ENCODE measurements around the gene HMGN1. TPM values are rescaled to one million over a fixed set of nuclear protein-coding genes. Genes with fewer than 3 reads are reported as not detected.
"Not testable (repeated sequence)": the region's sequence is repeated elsewhere in the genome, so short reads cannot be mapped to it uniquely, and the experiment has no call there.

Gene HMGN1
- total and polyA plus RNA-seq, 4 donors: 66.6 to 111 (median 81.9) TPM

DNA sequence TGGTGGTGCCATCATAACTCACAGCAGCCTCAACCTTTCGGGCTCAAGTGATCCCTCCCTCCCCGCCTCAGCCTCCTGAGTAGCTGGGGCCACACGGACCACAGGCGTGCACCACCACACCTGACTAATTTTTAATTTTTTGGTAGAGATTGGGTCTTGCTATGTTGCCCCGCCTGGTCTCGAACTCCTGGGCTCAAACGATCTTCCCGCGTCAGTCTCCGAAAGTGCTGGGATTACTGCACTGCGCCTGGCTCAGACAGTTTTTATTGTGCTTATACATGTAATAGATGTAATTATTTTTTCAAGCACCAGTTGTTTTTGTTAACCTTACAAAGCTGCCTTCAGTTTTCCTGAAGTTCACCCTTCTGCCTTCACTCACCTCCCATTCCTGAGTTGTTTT lies 38.0 kb upstream of the HMGN1 start:
- Histone ChIP-seq H3K27me3 (ENCODE audit: control insufficient read depth in 1 of 2, insufficient read depth in 2 of 2, low read length in 1 of 2) (no peaks in the 10 kb centered on the region), H3K4me1 (ENCODE audit: control insufficient read depth in 1 of 2, insufficient read depth in 2 of 2, low read length in 2 of 2) (no peaks in the 10 kb centered on the region), H3K4me3 (ENCODE audit: low read length in 2 of 2) (no peak overlapping the region), H3K36me3 (ENCODE audit: control insufficient read depth in 1 of 2, insufficient read depth in 2 of 2, low read length in 1 of 2) (peaks cover under 1 to 2% of the 10 kb centered on the region in 2 donors), H3K27ac (ENCODE audit: low read depth in 1 of 2, low read length in 2 of 2) (no peak overlapping the region), H3K9me3 (ENCODE audit: control insufficient read depth, low read length) (no peaks in the 10 kb centered on the region)
- DNase-seq: no peak
- intact Hi-C loops (cut with DNase I): loop anchor here (5.0 kb wide), 3 partner anchors 35 to 75 kb away; partner anchors contain the start of genes BRWD1 (in 1 of the 2) and LCA5L (in 1 of the 2)
- no peak for ATAC-seq (ENCODE audit: low FRiP score)
- 92 to 94% methylated on average over 11 of the region's 11 CpGs for WGBS, 2 donors

DNA sequence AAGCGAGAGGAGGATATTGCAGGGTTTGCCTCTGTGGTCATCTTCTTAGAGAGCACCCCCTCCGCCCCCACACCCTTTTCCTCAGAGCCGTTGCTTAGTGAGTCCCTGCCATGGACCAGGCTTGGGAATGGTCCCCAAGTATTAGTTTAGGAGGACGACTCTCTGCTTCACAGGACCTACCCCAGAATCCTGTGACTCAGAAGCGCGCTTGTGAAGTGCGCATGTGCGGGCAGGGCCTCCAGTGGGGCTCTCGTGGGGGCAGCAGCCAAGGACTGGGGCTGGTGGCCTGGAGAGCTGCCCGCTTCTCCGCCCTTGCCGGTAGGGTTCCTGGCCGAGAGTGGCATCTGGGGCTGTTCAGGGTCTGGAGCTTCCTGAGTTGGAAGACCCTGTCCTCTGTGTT lies 37.3 kb upstream of the HMGN1 start:
- DNase-seq: peak in 1 of 2 donors; percentile 59
- Histone ChIP-seq H3K4me3 (ENCODE audit: low read length in 2 of 2) (no peak overlapping the region), H3K9me3 (ENCODE audit: control insufficient read depth, low read length) (no peaks in the 10 kb centered on the region), H3K36me3 (ENCODE audit: control insufficient read depth in 1 of 2, insufficient read depth in 2 of 2, low read length in 1 of 2) (no peaks in the 10 kb centered on the region), H3K27ac (ENCODE audit: low read depth in 1 of 2, low read length in 2 of 2) (peak overlapping the region in 1 of 2 donors; percentile 6), H3K27me3 (ENCODE audit: control insufficient read depth in 1 of 2, insufficient read depth in 2 of 2, low read length in 1 of 2) (no peaks in the 10 kb centered on the region), H3K4me1 (ENCODE audit: control insufficient read depth in 1 of 2, insufficient read depth in 2 of 2, low read length in 2 of 2) (no peaks in the 10 kb centered on the region)
- intact Hi-C loops (cut with DNase I): loop anchor here (5.0 kb wide), 3 partner anchors 34 to 74 kb away; partner anchors contain the start of genes BRWD1 (in 1 of the 2) and LCA5L (in 1 of the 2)
- ATAC-seq (ENCODE audit: low FRiP score): peak; percentile 6
- WGBS, 2 donors: 61 to 64% methylated on average over 13 of the region's 13 CpGs

DNA sequence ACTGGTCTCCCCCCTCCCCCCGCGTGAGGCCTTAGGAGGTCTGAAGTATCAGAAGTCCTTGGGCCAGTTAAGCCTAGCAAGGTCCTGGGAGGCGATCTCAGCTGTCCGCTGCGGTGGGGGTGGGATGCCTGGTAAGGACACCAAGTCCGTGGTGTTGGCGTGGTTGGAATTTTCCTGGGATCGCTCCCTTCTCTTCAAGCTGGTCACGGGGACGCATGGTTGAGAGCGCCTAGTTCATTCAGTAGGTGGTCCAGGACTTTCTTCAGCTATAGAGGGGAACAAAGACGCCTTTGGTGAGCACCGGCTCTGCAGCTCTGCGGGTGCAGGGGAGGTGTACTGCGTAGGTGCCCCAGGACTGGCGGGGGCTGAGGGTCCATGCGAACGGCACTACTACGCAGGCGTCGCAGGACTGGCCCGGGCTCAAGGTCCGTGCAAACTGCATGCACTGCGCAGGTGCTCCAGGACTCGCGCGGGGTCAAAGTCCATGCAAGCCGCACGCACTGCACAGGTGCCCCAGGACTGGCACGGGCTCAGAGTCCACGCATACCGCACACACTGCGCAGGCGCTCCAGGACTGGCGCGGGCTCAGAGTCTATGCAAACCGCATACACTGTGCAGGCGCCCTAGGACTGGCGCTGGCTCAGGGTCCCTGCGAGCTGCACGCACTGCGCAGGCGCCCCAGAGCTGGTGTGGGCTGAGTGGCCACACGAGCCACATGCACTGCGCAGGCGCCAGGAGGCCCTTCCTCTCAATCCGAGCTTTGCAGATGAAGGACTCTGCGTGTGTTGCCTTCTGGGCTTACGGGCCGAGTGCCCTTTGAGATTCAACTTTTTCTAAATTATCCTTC lies 36.6 kb upstream of the HMGN1 start:
- DNase-seq (peak; percentile 90 to 91), ATAC-seq (ENCODE audit: low FRiP score) (peak; percentile 78)
- WGBS, 2 donors: 57 to 63% methylated on average over 50 of the region's 50 CpGs
- Histone ChIP-seq H3K27ac (ENCODE audit: low read depth in 1 of 2, low read length in 2 of 2) (peak overlapping the region in 1 of 2 donors; percentile 3), H3K9me3 (ENCODE audit: control insufficient read depth, low read length) (no peaks in the 10 kb centered on the region), H3K27me3 (ENCODE audit: control insufficient read depth in 1 of 2, insufficient read depth in 2 of 2, low read length in 1 of 2) (no peaks in the 10 kb centered on the region), H3K36me3 (ENCODE audit: control insufficient read depth in 1 of 2, insufficient read depth in 2 of 2, low read length in 1 of 2) (no peaks in the 10 kb centered on the region), H3K4me1 (ENCODE audit: control insufficient read depth in 1 of 2, insufficient read depth in 2 of 2, low read length in 2 of 2) (no peaks in the 10 kb centered on the region), H3K4me3 (ENCODE audit: low read length in 2 of 2) (no peak overlapping the region)
- intact Hi-C loops (cut with DNase I): loop anchor here (5.0 kb wide), 3 partner anchors 33 to 73 kb away; partner anchors contain the start of genes BRWD1 (in 1 of the 2) and LCA5L (in 1 of the 2)

DNA sequence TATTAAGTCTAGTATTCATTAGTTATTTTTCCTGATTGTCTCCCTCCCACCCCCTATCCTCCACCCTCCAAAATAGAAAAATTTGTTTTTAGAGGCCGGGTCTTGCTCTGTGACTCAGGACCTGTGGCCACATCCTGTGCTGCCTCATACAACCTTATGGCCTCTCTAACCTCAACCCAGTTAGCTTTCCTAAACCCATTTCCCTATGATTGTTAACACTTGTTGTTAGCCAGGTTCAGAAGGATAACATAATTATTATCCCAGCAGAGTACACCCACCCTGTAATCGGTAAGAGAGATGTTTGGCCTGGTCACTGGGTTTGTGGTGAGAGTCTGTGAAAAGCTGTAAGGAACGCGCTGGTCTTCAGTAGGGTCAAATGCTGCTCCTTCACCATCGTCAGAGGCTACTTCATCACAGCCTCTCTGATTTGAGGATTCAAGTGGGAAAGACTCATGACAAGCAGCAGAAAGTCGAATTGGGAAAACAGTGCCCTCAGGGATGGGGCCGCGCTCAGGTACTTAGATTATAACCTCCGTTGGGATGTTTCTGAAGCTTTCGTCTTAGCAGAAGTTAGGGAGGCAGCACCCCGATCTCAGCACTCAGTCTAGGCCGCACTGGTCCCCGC lies 35.9 kb upstream of the HMGN1 start:
- Histone ChIP-seq H3K4me3 (ENCODE audit: low read length in 2 of 2) (no peak overlapping the region), H3K9me3 (ENCODE audit: control insufficient read depth, low read length) (no peaks in the 10 kb centered on the region), H3K36me3 (ENCODE audit: control insufficient read depth in 1 of 2, insufficient read depth in 2 of 2, low read length in 1 of 2) (no peaks in the 10 kb centered on the region), H3K27ac (ENCODE audit: low read depth in 1 of 2, low read length in 2 of 2) (peak overlapping the region in 1 of 2 donors; percentile 3), H3K4me1 (ENCODE audit: control insufficient read depth in 1 of 2, insufficient read depth in 2 of 2, low read length in 2 of 2) (no peaks in the 10 kb centered on the region), H3K27me3 (ENCODE audit: control insufficient read depth in 1 of 2, insufficient read depth in 2 of 2, low read length in 1 of 2) (no peaks in the 10 kb centered on the region)
- DNase-seq (no peak), ATAC-seq (ENCODE audit: low FRiP score) (no peak)
- WGBS, 2 donors: 86 to 90% methylated on average over 13 of the region's 13 CpGs
- intact Hi-C loops (cut with DNase I): loop anchor here (5.0 kb wide), 3 partner anchors 32 to 72 kb away; partner anchors contain the start of genes BRWD1 (in 1 of the 2) and LCA5L (in 1 of the 2)

DNA sequence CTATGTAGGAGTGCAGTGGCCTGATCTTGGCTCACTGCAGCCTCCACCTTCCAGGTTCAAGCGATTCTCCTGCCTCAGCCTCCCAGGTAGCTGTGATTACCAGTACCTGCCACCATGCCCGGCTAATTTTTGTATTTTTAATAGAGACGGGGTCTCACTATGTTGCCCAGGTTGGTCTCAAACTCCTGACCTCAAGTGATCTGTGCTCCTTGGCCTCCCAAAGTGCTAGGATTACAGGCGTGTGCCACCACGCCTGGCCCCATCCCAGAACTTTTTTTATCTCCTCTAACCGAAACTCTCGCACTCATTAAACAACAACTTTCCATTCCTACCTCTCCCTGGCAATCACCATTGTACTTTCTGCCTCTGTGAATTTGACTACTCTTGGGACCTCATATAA lies 33.2 kb upstream of the HMGN1 start:
- H3K4me3 ChIP-seq (ENCODE audit: low read length in 2 of 2); H3K27me3 ChIP-seq (ENCODE audit: control insufficient read depth in 1 of 2, insufficient read depth in 2 of 2, low read length in 1 of 2); ATAC-seq (ENCODE audit: low FRiP score); H3K9me3 ChIP-seq (ENCODE audit: control insufficient read depth, low read length); intact Hi-C loops (cut with DNase I); DNase-seq; H3K27ac ChIP-seq (ENCODE audit: low read depth in 1 of 2, low read length in 2 of 2); H3K4me1 ChIP-seq (ENCODE audit: control insufficient read depth in 1 of 2, insufficient read depth in 2 of 2, low read length in 2 of 2); H3K36me3 ChIP-seq (ENCODE audit: control insufficient read depth in 1 of 2, insufficient read depth in 2 of 2, low read length in 1 of 2): not testable (repeated sequence)
- 93 to 94% methylated on average over 7 of the region's 7 CpGs for WGBS, 2 donors

DNA sequence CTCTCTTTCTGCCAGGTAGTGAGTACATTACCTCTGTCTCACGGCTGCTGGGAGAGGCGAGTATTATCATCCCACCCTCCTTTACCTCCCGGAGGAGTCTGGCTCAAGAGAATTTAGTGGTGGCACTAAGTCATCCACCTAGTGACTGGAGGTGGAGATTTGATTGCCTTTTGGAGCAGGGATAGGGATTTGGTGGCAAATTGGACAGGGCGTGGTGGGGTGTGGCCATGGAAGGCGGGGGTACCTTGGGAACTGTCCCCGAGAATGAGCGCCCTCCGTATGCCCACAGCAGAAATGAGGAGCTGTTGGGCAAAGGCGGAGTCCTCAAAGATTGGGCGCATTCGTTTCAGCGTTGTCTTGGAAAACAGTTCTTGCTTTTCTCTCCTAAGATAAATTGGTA lies 32.1 kb upstream of the HMGN1 start:
- Histone ChIP-seq H3K27me3 (ENCODE audit: control insufficient read depth in 1 of 2, insufficient read depth in 2 of 2, low read length in 1 of 2) (no peaks in the 10 kb centered on the region), H3K36me3 (ENCODE audit: control insufficient read depth in 1 of 2, insufficient read depth in 2 of 2, low read length in 1 of 2) (no peaks in the 10 kb centered on the region), H3K4me1 (ENCODE audit: control insufficient read depth in 1 of 2, insufficient read depth in 2 of 2, low read length in 2 of 2) (no peaks in the 10 kb centered on the region), H3K4me3 (ENCODE audit: low read length in 2 of 2) (peak overlapping the region; percentile 51 to 99), H3K9me3 (ENCODE audit: control insufficient read depth, low read length) (no peaks in the 10 kb centered on the region), H3K27ac (ENCODE audit: low read depth in 1 of 2, low read length in 2 of 2) (peak overlapping the region in 1 of 2 donors; percentile 85)
- WGBS, 2 donors: 13% methylated on average over 12 of the region's 12 CpGs
- peak; percentile 1 for ATAC-seq (ENCODE audit: low FRiP score)
- DNase-seq: no peak
- intact Hi-C loops (cut with DNase I): loop anchor here in 1 of 2 donors (2.0 kb wide), 1 partner anchor 32 kb away; the partner anchor contains the start of gene HMGN1

DNA sequence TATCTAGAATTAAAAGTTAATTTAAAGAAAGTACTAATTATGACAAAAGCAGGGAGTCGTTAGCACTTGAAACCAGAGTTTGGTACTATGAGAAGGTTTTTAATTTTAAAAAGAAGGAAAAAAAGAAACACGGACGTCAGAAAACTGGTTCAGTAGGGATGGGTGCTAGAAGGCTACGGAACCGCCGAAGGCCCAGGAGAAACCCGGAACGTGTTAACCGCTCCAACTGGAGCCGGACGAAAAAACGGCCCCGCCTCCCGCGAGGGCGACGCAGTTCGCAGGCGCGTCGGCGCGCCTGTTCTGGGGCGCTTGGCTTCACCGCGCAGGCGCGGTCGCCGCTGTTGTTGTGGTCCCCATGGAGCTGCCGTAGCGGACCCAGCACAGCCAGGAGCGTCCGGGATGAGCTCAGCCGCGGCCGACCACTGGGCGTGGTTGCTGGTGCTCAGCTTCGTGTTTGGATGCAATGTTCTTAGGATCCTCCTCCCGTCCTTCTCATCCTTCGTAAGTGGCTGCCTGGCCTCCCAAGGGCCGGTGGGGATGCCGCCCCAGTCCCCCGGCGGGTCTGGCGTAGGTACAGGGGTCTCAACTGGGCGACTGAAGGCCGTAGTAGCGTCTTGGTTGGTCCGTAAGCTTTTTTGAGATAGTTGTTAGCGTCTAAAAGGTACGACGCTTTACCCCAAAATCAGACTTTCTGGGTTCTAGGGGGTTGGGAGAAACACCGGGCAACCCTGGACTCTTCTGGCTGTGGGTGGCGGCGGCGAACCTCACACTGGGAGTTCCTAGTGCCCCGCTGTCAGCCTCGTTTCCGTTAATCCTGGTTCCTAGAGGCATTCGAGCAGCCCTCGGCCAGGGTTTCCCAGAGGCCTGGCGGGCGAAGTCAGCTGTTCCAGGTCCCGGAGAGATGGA lies 31.4 kb upstream of the HMGN1 start:
- Histone ChIP-seq H3K9me3 (ENCODE audit: control insufficient read depth, low read length) (no peaks in the 10 kb centered on the region), H3K27ac (ENCODE audit: low read depth in 1 of 2, low read length in 2 of 2) (peak overlapping the region in 1 of 2 donors; percentile 99), H3K4me3 (ENCODE audit: low read length in 2 of 2) (peak overlapping the region; percentile 51 to 99), H3K4me1 (ENCODE audit: control insufficient read depth in 1 of 2, insufficient read depth in 2 of 2, low read length in 2 of 2) (no peaks in the 10 kb centered on the region), H3K36me3 (ENCODE audit: control insufficient read depth in 1 of 2, insufficient read depth in 2 of 2, low read length in 1 of 2) (no peaks in the 10 kb centered on the region), H3K27me3 (ENCODE audit: control insufficient read depth in 1 of 2, insufficient read depth in 2 of 2, low read length in 1 of 2) (no peaks in the 10 kb centered on the region)
- peak; percentile 98 to 99 for DNase-seq
- intact Hi-C loops (cut with DNase I): loop anchor here in 1 of 2 donors (2.0 kb wide), 1 partner anchor 31 kb away; the partner anchor contains the start of gene HMGN1
- 0% methylated on average over 64 to 65 of the region's 65 CpGs for WGBS, 2 donors
- ATAC-seq (ENCODE audit: low FRiP score): peak; percentile 98
